ENCODE results near the gene NEMP1. TPM values are rescaled to one million over a fixed set of nuclear protein-coding genes. Genes with fewer than 3 reads are reported as not detected.
A peak's percentile ranks its signal among the peaks of the same experiment; 100 is the strongest.

The NEMP1 gene
- total RNA-seq = 6.1 and 7.9 TPM in 2 replicates

DNA sequence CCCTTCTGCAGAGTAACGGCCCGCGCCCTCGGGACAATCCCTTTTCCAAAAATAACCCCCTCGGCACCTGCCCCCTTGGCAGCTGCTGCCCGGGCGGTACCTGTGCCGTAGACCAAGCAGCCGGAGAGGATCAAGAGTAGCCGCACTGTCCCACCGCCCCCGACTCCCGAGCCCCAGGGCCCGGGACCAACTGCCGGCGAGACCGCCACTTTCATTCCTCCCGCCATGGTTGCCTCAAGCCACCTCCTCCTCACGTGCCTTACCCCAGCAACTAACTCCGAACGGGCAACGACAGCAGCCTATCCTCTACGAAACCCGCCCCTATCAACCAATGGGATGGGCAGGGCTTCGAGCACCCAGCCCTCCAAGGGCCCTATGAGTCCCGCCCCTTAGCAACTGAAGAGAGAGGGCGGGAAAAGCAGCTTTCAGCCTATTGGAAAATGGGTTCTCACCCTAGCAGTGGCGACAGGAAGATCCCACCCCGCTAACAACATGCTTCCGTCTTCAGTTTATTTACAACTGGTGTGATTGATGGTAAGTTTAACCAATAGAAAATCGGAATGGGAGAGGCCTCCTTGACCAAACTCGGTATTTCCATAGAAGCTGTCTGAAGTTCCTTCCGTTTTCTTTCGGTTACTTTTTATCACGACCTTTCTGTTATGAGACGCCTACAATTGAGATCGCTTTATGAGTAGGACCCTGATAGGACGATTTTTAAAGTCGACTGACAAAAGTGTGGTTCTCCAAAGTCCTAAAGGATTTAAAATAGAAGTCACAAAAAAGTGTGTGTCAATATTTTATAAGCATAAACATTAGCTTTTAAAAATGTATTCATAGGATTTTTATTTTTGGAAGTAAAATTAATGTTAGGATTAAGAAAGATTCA is at the start of gene NEMP1:
Gene NEMP1, minus strand, starts transcription at position 273 of the 886 bp plus-strand sequence. Its CDS starts 46 bp downstream, at position 227.
- peak within 1 kb of the TSS; percentile 98 for H3K4me3 ChIP-seq (ENCODE audit: low read depth, low read length)
- H3K36me3 ChIP-seq (ENCODE audit: control insufficient read depth, insufficient read depth, low read length) = no peaks in the 10 kb centered on the region
- no peak for TF ChIP-seq CTCF (IDR thresholded peaks at IDR 0.05; ENCODE audit: insufficient read depth, low read length, poor library complexity, severe bottlenecking)
- H3K27me3 ChIP-seq (ENCODE audit: control insufficient read depth, insufficient read depth, low read length) = no peaks in the 10 kb centered on the region
- peak; percentile 100 for DNase-seq (ENCODE audit: low read depth)

GRCh38 chr12:57127726-57128518 is 49.3 kb upstream of the NEMP1 start, which contains the start of gene LRP1:
Gene LRP1, plus strand, starts transcription at chr12:57128483. Its CDS starts 482 bp downstream, at chr12:57128965.
- H3K36me3 ChIP-seq (ENCODE audit: control insufficient read depth, insufficient read depth, low read length) = no peaks in the 10 kb centered on the region
- no peak for TF ChIP-seq CTCF (IDR thresholded peaks at IDR 0.05; ENCODE audit: insufficient read depth, low read length, poor library complexity, severe bottlenecking)
- H3K27me3 ChIP-seq (ENCODE audit: control insufficient read depth, insufficient read depth, low read length) = peaks cover 2% of the 10 kb centered on the region
- DNase-seq (ENCODE audit: low read depth) = no peak
- H3K4me3 ChIP-seq (ENCODE audit: low read depth, low read length) = peak within 1 kb of the TSS; percentile 79

DNA sequence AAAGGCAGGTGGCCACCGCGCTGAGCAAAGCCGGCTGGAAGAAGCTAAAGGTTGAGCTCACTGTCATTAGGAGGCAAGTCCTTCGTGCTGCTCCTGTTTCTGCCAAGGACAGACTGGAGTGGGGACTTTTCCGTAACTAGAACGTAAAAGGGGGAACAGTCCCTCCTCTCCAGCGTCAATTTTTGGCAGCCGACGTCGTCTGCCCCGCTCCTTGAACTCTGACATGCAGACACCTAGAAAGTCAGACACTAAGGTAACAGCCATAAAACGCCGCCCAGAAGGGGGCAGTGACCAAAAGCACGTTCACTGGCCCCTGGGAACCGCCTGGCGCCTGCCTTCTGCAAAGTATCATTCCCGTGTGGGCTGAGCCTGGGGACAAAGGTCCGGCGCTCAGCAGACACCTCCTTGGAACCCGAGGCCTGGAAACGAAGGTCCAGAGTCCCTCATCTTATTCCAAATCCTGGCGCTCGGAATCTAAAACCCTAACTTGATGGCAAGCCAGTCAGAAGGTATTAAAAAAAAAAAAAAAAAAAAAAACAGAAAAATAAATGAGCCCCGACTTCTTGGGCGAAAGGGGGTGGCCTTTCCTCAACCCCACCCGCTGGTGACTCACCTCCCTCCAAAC is 48.6 kb upstream of the NEMP1 start:
- no peak for DNase-seq (ENCODE audit: low read depth)
- TF ChIP-seq CTCF (IDR thresholded peaks at IDR 0.05; ENCODE audit: insufficient read depth, low read length, poor library complexity, severe bottlenecking) = peak; percentile 29
- Histone ChIP-seq H3K27me3 (ENCODE audit: control insufficient read depth, insufficient read depth, low read length) (peaks cover 2% of the 10 kb centered on the region), H3K36me3 (ENCODE audit: control insufficient read depth, insufficient read depth, low read length) (no peaks in the 10 kb centered on the region), H3K4me3 (ENCODE audit: low read depth, low read length) (peak overlapping the region; percentile 79)

GRCh38 chr12:57126561-57126960 is 48.0 kb upstream of the NEMP1 start:
- no peak for DNase-seq (ENCODE audit: low read depth)
- peaks cover 2% of the 10 kb centered on the region for H3K27me3 ChIP-seq (ENCODE audit: control insufficient read depth, insufficient read depth, low read length)
- H3K4me3 ChIP-seq (ENCODE audit: low read depth, low read length) = no peak overlapping the region
- no peak for TF ChIP-seq CTCF (IDR thresholded peaks at IDR 0.05; ENCODE audit: insufficient read depth, low read length, poor library complexity, severe bottlenecking)
- H3K36me3 ChIP-seq (ENCODE audit: control insufficient read depth, insufficient read depth, low read length) = no peaks in the 10 kb centered on the region

DNA sequence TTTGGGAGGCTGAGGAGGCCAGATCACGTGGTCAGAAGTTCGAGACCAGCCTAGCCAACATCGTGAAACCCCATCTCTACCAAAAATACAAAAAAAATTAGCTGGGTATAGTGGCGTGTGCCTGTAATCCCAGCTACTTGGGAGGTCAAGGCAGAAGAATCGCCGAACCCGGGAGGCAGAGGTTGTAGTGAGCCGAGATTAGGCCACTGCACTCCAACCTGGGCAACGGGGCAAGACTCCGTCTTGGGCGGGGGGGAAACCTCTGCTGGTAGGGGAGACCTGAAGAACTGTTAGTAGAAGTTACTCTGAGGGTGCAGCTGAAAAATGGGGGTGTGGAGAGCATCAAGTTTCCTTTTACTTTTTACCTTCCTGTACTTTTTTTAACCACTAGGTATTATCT is 47.5 kb upstream of the NEMP1 start:
- no peak for DNase-seq (ENCODE audit: low read depth)
- Histone ChIP-seq H3K36me3 (ENCODE audit: control insufficient read depth, insufficient read depth, low read length) (no peaks in the 10 kb centered on the region), H3K4me3 (ENCODE audit: low read depth, low read length) (no peak overlapping the region), H3K27me3 (ENCODE audit: control insufficient read depth, insufficient read depth, low read length) (peaks cover 2% of the 10 kb centered on the region)
- TF ChIP-seq CTCF (IDR thresholded peaks at IDR 0.05; ENCODE audit: insufficient read depth, low read length, poor library complexity, severe bottlenecking) = no peak
